GM13977 (cell line): Measurements from ENCODE around the gene RAB11FIP2.
A peak's percentile ranks its signal among the peaks of the same experiment; 100 is the strongest.
"Not testable (repeated sequence)": the region's sequence is repeated elsewhere in the genome, so short reads cannot be mapped to it uniquely, and the experiment has no call there.

Experiments
- DNase-seq: peaks from one replicate; pipeline ENCODE4 v3.0.0; 2012; ENCODE audit warnings: low spot score
- CTCF ChIP-seq: IDR thresholded peaks from 2 replicates; pipeline ENCODE4 v1.5.1; 2012; ENCODE audit warnings: mild to moderate bottlenecking, control low read depth; ENCODE audit not compliant: insufficient read depth; ENCODE audit errors: extremely low read depth, missing control alignments
- in situ Hi-C: fragments of 300-500 bp; cut with MboI; formaldehyde crosslinking; loops from one replicate; pipeline ENCODE4 v1.12.0; 2022; ENCODE audit warnings: low sequenced_read_pairs, low pct_unique_long_range_greater_than_20kb, mixed read lengths, inconsistent platforms; ENCODE audit not compliant: unreplicated experiment

The RAB11FIP2 gene

GRCh38 chr10:118046395-118047156 lies at the start of gene RAB11FIP2:
Gene RAB11FIP2 (minus strand): TSS chr10:118046941. CDS start chr10:118046163, 778 bp downstream.
- DNase-seq: peak; percentile 95
- TF ChIP-seq CTCF: peak; percentile 30
- in situ Hi-C loops: no loop called here

- no peak for DNase-seq
- in situ Hi-C loops: no loop called here
- no peak for TF ChIP-seq CTCF
Measured at GRCh38 chr10:118096022-118096421, 49.3 kb upstream of the RAB11FIP2 start.

GRCh38 chr10:118092209-118092608 lies 45.5 kb upstream of the RAB11FIP2 start:
- DNase-seq: no peak
- TF ChIP-seq CTCF: no peak
- in situ Hi-C loops: no loop called here

- in situ Hi-C loops: no loop called here
- no peak for TF ChIP-seq CTCF
- DNase-seq: no peak
Measured at GRCh38 chr10:118080817-118081216, 34.1 kb upstream of the RAB11FIP2 start.

GRCh38 chr10:118076705-118077104 lies 30.0 kb upstream of the RAB11FIP2 start:
- in situ Hi-C loops: no loop called here
- no peak for DNase-seq
- no peak for TF ChIP-seq CTCF

- in situ Hi-C loops: no loop called here
- no peak for TF ChIP-seq CTCF
- DNase-seq: no peak
Measured at GRCh38 chr10:118072840-118073239, 26.1 kb upstream of the RAB11FIP2 start.

GRCh38 chr10:118067389-118067788 lies 20.6 kb upstream of the RAB11FIP2 start:
- DNase-seq, in situ Hi-C loops: not testable (repeated sequence)
